HG03432 (cell line): Measurements from ENCODE around the gene FNIP2.
"Not testable (repeated sequence)": the region's sequence is repeated elsewhere in the genome, so short reads cannot be mapped to it uniquely, and the experiment has no call there.

ENCODE experiments used
- ATAC-seq: cut with Tn5 transposase; IDR thresholded peaks from one replicate; pipeline ENCODE4 v1.9.1; 2021; ENCODE audit warnings: mild to moderate bottlenecking, moderate library complexity; ENCODE audit not compliant: unreplicated experiment

Gene FNIP2

DNA sequence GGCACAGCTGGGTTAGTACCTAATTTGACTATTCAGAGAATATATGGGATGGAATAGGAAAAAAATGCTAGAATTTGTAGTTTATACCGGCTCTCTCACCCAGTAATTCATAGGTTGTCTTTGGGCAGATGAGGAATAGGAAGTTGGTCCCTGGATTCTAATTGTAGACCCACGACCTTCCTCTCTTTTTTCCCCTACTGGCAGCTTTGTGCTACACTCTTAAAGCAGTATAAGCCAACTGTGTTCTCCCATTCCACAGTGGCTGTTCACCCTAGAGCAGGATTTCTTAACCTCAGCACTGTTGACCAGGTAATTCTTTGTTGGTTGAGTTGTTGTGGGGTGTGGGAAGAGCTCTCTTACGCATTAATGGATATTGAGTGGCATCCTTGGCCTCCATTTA is 92.9 kb downstream of the FNIP2 start:
- ATAC-seq, result no peak

DNA sequence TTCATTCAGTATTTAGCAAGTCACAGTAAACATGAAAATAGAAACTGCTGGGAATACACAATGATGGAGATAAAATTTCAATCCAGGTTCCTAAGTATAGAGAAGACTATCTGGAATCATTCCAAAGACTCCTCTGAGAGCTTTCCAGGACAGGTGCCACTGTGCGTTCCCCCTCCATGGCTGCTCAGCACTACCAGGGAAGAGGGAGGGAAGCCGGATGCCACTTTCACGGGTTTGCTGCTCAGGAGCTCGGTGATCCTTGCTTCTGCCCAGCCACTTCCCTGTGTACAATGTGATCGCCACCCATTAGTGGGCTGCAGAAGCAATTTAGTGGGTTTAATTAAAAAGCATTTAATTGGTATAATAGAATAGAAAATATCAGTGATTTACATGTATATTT is 94.5 kb downstream of the FNIP2 start:
- no peak for ATAC-seq

DNA sequence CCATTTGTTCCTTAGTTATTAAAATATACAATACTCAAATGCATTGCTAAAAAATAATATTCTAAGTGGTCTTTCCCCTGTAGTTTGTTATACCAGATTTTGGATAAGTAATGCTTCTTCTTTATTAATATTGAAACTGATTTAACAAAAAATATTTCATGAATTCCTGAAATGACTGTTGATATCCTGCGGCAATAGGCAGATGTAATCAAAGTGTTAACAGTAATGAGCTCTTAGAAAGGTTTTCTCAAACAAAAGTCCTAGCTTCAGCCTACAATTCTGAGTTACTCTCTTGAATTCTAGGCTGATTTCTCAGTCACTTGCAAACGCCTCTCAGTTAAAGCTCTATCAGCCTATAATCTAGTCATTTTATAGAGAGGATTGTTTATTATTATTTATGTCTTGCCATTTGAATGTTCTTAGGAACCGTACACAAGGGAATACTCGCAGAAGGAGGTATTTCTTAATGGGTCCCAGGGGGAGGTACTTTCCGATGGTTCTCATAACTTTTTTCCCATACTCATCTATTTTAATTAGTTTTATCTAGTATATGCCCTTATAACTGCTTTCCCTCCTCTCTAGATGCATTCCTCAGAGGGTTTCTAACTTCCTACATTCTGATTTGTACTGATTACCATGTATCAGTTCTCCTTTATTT is 96.8 kb downstream of the FNIP2 start:
- peak; percentile 32 for ATAC-seq

DNA sequence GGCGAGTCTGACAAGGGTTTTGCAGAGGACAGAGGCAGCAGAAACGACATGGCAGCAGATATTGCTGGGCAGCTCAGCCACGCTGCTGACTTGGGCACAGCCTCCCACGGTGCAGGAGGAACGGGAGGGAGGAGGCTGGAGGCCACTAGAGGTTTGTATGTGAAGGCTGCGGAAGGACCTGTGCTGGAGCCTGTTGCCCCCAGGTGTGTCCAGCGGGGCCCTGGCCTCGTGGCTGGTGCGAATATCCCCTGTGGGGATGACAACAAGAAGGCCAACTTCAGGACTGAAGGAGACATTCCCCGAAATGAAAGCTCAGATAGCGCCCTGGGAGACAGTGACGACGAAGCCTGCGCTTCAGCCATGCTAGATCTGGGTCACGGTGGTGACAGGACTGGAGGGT is 100.2 kb downstream of the FNIP2 start:
- ATAC-seq, result no peak

DNA sequence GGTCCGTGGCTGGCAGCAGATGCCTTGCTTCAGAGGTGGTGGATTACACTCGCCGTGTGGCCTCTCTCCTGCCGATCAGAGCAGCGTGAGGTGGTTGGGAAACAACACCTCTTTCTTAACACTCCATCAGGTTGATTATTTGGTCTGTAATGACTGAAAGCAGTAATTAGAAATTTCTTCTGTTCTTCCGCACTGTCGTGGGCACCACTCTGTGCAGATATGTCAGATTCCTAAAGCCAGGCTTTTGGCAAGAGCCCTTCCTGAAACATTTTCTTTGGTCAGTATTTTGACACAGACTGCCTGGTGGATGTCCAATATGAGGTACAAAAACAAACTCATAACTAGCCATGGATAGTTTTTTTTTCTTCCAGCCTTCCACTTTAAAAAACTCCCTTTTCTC is 100.9 kb downstream of the FNIP2 start:
- ATAC-seq, result no peak

DNA sequence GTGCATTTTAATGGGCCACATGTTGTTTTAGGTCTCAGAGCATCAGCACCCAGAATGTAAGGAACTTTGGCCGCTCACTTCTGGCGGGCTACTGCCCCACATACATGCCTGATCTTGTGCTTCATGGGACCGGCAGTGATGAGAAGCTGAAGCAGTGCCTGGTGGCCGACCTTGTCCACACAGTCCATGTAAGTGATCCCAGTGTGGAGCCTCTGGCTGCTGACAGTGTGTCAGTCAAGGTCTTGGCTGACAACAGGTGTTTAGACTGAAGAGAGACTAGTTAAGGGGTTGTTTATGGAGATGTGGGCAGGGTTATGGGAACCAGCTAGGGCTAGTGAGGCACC is 101.4 kb downstream of the FNIP2 start:
- no peak for ATAC-seq

DNA sequence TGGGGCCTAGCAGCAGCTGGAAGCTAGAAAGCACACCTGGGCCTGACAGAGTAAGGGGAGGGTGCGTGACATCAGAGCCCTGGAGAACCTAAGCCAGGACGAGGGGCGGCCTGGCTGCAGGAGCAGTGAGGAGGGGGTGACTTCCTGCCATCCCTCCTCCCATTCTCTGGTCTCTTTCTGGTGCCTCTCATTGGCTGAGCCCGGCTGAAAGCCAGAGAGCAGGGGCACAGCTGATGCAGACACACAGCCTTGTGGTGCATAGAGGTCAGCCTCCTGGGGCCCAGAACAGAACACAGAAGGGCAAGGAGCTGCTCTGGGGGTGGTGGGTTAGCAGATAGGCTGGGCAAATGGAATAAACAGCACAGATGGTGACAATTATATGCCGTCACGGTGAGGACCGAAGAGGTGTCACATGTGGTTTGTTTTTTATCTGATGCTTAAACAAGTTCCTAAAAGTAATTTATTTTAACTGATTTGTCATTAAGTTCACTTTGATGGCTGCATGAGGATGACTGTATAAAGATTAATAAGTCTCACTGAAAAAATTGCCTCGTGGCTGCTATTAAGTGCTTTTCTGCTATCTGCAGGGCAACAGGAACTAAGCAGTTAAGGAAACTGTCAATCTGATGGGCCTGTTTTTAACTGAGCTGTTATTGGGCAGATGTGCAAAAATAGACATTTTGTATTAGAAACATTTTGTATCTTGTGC is 102.0 kb downstream of the FNIP2 start:
- ATAC-seq, result no peak

DNA sequence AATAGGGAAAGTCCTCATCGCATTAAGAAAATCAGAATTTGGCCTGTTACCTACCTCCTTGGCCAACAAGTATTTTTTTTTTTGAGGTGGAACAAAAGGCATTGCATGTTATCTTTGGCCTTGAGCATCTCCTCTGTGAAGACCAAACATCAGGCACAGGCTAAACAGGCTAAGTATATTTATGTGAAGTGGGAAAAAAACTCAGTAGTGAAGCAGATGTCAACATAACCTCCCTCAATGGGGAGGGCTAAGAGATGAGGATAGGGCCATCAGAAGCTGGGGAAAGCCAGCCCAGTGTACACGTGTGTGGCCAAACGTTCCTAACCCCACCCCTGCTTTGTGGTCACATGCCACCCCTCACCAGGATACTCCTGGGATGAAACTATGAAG is 102.5 kb downstream of the FNIP2 start:
- ATAC-seq, result no peak

DNA sequence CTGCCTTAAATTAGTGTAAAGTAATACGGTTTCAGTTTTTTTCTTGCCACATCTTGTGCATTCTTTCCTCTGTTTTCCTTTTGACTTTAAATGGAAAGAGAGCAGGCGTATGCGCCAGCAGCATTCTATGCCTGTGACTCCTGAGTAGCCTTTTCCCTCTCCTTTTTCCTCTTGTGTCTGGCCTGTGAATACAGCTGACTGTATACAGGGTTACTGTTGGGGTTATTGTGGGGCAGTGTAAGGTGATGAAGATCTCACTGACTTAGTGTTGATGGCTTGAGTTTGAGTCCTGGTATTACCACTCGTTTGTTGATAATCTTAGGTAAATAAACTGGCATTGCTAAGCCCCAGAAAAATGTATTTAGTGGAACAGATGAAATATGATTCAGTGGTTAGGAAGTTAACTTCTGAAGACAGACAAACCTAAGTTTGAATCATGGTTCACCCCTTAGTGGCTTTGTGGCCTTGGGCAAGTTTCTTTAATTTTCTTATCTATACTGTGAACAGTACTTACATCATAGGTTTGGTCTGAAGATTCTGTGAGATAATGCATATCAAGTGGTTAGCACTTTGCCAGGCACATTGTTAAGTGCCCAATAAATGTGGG is 105.1 kb downstream of the FNIP2 start:
- ATAC-seq, result no peak

DNA sequence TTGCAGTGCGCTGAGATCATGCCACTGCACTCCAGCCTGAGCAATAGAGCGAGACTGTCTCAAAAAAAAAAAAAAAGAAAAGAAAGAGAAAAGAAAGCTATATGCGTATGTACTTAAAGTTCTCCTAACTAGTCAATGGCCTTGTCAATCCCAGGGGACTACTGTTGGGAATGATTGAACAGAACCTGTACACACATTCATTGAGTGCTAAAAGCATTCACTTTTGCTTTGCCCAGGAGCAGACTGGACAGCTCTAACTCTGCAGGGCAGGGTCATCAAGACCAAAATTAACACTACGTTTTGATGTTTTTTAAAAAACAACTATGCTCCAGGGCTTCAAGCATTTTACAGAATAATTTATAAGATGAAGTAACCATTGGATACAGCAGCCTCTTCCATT is 106.2 kb downstream of the FNIP2 start:
- ATAC-seq, result no peak

DNA sequence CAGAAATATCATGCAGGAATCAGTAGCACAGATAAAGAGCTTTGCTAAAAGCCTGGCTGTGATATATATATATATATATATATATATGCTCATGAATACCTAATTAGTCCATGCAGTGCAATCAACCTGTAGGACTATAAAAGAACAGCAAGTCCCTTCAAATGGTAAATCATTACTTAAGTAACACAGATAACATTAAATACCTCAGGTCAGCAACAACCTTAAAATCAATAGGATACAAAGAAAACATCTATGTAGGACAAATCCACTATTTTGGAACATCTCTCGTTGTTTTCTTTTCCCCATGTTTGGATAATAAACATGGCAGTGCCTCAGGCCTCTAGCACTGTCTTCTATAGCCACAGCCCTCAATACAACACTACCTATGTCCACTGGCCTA is 106.6 kb downstream of the FNIP2 start:
- ATAC-seq, result no peak

DNA sequence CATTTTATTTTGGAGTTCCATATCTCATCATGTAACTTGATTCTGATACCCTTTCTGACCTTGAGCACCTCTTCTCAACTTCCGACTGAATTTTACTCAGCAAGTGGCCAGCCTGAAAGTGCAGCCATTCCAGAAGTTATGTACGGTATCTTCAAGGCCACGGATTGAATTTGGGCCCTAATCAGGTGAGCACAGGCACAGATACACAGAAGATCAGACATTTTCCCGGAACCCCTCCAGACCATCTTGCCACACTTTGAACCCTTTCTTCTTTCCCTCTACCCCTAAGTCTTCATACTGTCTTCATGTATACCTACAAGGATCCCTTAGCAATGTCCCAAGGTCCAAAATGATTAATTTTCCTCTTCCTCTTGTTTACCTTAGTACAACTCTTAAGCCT is 108.2 kb downstream of the FNIP2 start:
- ATAC-seq, result no peak

DNA sequence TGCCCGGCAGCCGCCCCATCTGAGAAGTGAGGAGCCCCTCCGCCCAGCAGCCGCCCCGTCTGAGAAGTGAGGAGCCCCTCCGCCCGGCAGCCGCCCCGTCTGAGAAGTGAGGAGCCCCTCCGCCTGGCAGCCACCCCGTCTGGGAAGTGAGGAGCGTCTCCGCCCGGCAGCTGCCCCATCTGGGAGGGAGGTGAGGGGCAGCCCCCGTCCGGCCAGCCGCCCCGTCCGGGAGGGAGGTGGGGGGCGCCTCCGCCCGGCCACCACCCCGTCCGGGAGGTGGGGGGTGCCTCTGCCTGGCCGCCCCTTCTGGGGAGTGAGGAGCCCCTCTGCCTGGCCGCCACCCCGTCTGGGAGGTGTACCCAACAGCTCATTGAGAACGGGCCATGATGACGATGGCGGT is 113.3 kb downstream of the FNIP2 start:
- not testable (repeated sequence) for ATAC-seq

DNA sequence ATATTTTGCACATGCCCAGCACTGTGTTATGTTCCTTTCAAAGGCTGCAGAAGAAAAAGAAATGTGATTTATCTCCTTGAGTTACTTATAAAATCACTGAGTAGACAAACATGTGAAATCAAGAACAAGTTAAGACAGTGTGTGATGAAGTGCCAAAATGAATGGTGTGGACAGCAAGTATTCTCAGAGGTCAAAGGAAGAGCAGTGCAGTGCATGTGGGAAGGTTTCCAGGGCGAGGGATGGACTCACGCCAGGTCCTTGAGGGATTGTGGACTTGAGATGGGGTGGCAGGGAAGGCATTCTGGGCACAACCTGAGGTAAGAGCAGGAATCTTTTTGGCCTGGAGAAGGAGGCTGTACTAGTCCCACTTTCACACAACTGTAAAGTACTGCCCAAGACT is 115.5 kb downstream of the FNIP2 start:
- ATAC-seq, result no peak

DNA sequence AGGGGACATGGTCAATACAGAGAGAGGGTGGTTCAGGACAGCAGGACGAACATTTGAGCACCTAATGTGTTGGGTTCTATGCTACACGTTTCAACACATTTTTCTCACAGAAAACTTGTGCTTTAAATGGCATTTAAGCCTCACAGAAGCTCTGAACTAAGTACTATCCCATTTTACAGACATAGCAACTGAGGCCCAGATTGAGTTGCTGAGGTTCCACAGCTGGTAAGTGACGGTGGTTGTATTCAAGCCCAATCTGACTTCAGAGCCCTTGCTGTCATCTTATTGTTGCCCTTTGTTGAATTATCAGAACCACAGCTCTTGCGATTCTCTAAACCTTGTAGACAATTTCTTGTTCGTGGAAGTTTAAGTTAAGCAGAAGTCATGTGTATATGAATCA is 116.7 kb downstream of the FNIP2 start:
- no peak for ATAC-seq

DNA sequence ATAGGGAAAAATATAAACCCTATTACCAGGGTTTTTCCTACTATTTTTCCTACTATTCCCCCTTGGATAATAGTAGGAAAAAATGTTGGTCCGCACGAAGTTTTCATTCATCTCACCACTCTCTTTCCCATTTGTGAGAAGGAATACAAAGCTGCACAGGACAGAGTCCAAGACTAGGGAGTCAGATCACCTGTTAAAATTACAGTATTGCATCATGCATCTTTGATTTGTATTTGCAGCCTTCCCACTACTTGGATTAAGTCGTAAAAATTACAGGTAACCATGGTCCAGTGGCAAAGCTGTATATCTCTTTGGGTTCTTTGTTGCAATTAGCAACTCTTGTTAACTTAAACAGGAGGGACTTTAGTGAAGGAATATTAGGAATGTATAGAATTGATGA is 121.5 kb downstream of the FNIP2 start:
- no peak for ATAC-seq

DNA sequence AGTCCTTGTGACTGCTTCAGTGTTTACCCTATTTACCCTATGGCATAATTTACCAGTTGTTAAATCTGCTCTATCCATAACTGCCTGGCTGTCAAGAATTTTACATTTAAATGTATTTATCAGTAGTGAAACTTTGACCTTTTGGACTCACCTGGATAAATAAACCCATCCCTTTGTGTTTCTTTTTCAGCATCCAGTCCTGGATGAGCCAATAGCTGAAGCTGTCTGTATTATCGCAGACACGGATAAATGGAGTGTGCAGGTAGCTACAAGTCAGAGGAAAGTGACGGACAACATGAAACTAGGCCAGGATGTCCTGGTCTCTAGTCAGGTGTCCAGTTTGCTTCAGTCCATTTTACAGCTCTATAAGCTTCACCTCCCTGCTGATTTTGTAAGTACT is 122.4 kb downstream of the FNIP2 start:
- ATAC-seq, result no peak

DNA sequence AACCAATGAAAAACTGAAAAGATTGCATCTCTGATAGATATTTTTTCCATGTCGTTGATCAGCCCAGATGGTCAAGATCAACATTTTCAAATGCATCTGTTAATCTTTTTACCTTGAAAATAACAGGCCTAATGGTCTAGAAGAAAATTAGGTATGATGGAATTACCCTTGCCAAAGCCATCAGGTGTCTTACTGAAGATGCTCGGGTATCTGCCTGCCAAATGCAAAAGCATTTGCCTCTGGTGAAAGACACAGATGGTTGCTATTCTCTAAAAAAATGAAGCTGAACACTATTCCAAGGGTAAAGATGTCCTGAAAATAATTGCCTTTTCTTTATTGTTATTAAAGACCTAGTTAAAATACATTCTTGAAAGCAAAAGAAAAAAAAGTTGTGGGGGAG is 126.0 kb downstream of the FNIP2 start:
- no peak for ATAC-seq

DNA sequence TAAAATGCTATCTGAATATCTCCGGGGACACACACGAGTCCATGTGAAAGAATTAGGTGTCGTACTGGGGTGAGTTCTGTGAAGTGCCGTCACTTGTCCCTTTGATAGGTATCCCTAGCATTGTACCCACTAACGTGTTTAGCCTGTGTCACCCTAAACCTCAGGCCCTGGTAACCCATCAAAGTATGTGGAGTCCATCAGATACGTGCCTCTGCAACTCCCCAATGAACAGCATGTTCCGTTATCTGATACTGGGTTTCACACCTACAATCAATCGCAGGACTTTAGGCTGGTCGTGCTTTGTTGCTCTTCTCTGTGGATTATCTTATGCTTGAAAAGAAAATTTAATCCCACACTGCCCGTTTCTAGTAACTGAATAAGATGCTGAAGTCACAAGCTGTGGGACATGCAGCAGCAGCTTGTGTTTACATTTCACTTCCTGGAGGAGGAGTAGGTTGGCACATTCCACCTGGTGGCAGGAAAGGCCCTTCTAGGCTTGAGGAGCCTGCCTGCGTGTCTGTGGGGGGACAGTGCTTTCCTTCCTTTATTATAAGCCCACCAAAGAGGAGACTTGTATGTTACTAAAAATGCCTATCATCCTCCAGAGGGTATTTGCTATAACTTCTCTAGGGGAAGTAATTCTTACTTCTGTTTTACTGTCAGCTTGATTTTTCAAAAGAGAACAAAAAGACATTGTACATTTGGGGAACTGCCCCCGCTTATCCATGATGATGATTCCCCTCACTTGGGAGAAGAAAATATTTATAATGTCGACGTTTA is 127.2 kb downstream of the FNIP2 start:
- no peak for ATAC-seq

DNA sequence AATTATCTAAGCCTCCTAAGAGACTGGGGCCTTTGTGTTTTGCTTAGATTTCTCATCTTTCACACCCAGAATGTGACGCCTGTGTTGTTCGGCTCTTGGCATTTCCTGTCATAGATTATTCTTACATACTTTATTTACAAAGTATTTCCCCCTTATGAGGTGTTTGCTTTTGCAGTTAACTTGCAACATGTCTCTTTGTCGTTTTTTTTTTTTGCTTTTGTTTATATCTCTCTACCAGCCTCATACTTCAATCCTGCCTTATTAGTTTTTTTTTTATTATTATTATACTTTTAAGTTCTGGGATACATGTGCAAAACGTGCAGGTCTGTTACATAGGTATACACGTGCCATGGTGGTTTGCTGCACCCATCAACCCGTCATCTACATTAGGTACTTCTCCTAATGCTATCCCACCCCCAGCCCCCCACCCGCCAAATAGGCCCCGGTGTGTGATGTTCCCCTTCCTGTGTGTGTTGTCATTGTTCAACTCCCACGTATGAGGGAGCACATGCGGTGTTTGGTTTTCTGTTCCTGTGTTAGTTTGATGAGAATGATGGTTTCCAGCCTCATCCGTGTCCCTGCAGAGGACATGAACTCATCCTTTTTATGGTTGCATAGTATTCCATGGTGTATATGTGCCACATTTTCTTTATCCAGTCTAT is 127.9 kb downstream of the FNIP2 start:
- ATAC-seq, result not testable (repeated sequence)

DNA sequence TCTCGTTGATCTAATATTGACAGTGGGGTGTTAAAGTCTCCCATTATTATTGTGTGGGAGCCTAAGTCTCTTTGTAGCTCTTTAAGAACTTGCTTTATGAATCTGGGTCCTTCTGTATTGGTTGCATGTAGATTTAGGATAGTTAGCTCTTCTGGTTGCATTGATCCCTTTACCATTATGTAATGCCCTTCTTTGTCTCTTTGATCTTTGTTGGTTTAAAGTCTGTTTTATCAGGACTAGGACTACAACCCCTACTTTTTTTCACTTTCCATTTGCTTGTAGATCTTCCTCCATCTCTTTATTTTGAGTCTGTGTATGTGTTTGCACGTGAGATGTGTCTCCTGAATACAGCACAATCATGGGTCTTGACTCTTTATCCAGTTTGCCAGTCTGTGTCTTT is 131.6 kb downstream of the FNIP2 start:
- ATAC-seq, result not testable (repeated sequence)
